GM15510 (cell line): ENCODE data around the gene MYO9B.

Source experiments
- POLR2A ChIP-seq: IDR thresholded peaks from 3 replicates; pipeline ENCODE4 v1.6.1; 2011; ENCODE audit warnings: borderline replicate concordance; ENCODE audit not compliant: insufficient read length; ENCODE audit errors: extremely low read depth

MYO9B gene

DNA sequence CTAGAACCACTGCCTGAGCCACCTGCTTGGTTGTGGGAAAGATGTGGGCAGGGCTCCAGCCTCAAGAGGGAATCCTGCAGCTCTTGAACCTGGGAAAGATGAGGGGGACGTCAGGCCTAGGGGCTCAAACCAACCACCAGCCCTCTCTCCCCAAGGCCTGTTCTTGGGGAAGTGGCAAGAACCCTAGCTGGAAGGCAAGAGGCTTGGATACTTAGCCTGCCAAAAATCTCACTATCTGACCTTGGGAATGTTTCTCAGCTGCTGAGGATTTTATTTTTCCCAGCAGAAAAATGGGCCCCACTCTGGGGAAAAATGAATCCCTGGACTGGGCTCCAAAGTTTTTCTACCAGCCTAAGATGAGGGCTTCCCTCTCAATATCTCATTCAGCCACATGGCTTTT is 184.4 kb downstream of the MYO9B start:
- TF ChIP-seq POLR2A = no peak

DNA sequence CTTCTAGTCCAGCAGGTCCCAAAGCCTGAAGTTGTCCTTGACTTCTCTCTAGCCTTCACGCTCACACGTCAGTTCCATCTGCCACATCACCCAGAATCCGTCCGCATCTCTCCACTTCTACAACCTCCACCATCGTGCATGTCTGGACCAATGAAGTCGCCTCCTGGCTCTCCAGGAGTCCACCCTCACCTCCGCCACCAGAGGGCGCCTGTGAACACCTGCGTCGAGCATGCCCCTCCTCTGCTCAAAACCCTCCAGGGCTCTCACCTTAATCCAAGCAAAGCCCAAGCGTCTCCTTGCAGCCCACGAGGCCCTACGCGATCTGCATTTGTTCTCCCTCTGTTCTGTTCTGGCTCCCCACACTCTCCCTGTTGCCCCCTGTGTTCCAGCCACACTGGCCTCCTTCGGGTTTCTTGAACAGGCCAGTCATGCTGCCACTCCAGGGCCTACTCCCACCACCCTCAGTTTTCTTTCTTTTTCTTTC is 185.3 kb downstream of the MYO9B start:
- TF ChIP-seq POLR2A = no peak

DNA sequence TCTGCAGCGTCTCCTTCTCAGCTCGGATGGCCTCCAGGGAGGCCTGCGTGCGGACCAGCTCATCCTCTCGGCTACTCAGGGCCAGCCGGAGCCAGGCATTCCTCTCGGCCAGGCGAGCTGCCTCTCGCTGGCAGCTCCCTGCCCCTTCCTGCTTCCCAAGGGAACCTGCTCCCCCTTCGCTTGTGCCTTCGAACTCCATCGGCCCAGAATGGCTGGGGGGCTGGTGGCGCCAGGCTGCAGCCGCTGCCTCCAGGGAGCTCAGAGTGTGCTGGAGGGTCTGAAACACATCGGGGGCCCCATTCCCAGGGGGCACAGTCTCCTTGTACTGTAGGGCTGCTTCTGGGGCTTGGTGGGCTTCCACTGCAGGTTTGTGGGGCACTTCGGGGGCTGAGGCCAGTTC is 187.0 kb downstream of the MYO9B start:
- no peak for TF ChIP-seq POLR2A
